Measurements from ENCODE around the gene YY1AP1.
"Not testable (repeated sequence)": the region's sequence is repeated elsewhere in the genome, so short reads cannot be mapped to it uniquely, and the experiment has no call there.

DNA sequence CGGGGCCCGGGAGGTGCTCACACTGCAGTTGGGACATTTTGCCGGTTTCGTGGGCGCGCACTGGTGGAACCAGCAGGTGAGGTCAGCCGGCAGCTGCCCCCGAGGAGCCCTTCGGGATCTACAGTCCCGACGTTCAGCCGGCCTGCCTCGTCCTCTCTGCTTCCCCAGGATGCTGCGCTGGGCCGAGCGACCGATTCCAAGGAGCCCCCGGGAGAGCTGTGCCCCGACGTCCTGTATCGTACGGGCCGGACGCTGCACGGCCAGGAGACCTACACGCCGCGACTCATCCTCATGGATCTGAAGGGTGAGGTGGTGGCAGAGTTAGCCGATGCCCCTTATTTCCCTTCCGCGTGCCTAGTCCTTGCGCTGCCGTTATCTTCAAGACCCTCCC, 78.3 kb downstream of the YY1AP1 start:
- TF ChIP-seq, protein P1, sequence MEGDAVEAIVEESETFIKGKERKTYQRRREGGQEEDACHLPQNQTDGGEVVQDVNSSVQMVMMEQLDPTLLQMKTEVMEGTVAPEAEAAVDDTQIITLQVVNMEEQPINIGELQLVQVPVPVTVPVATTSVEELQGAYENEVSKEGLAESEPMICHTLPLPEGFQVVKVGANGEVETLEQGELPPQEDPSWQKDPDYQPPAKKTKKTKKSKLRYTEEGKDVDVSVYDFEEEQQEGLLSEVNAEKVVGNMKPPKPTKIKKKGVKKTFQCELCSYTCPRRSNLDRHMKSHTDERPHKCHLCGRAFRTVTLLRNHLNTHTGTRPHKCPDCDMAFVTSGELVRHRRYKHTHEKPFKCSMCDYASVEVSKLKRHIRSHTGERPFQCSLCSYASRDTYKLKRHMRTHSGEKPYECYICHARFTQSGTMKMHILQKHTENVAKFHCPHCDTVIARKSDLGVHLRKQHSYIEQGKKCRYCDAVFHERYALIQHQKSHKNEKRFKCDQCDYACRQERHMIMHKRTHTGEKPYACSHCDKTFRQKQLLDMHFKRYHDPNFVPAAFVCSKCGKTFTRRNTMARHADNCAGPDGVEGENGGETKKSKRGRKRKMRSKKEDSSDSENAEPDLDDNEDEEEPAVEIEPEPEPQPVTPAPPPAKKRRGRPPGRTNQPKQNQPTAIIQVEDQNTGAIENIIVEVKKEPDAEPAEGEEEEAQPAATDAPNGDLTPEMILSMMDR (IDR thresholded peaks at IDR 0.05; ENCODE audit: insufficient read depth, low read depth, low read length): not testable (repeated sequence)
- not testable (repeated sequence) for TF ChIP-seq EZH2 (IDR thresholded peaks at IDR 0.05; ENCODE audit: insufficient read depth, low read length)
